IMR-90 (cell line): ENCODE measurements around the gene TACR2. TPM values are rescaled to one million over a fixed set of nuclear protein-coding genes. Genes with fewer than 3 reads are reported as not detected.

ENCODE experiments used
- ATAC-seq: fragments of 200-7000 bp; cut with Tn5 transposase; 2 replicates; pipeline ENCODE4 v1.9.1; 2020; ENCODE audit warnings: low read depth, mild to moderate bottlenecking, moderate library complexity
- BruUV-seq: library from RNA; stranded (reverse); fragments of 400-500 nt; replicated peaks from 2 replicates; lab custom pipeline; 2021; lab: Mats Ljungman, UMichigan
- CTCF ChIA-PET: fragments of 300-600 bp; formaldehyde crosslinking; extraction: SDS; loops from one replicate; lab custom pipeline; 2021; ENCODE audit warnings: antibody characterized with exemption; lab: Yijun Ruan, JAX
- POLR2A ChIA-PET: fragments of 300-600 bp; sonication (Branson Sonifier 250); formaldehyde crosslinking; loops from one replicate; lab custom pipeline; 2022; ENCODE audit warnings: antibody characterized with exemption; ENCODE audit not compliant: unreplicated experiment; lab: Charles Lee
- DNase-seq: peaks from one replicate; pipeline ENCODE4 v3.0.0; 2013
- H2AFZ ChIP-seq: replicated peaks from 2 replicates; pipeline ENCODE3; 2013; ENCODE audit warnings: low read length, mild to moderate bottlenecking; ENCODE audit not compliant: poor library complexity
- H2AK5ac ChIP-seq: 2 replicates; pipeline ENCODE4 v1.6.1; 2013; ENCODE audit warnings: low read depth, low read length, inconsistent platforms
- H2AK9ac ChIP-seq: replicated peaks from 2 replicates; pipeline ENCODE3; 2013; ENCODE audit warnings: mild to moderate bottlenecking, low read depth, low read length, moderate library complexity; ENCODE audit not compliant: poor library complexity
- H2BK120ac ChIP-seq: 2 replicates; pipeline ENCODE4 v1.6.1; 2013; ENCODE audit warnings: low read depth, low read length, inconsistent platforms
- H2BK15ac ChIP-seq: 3 replicates; pipeline ENCODE4 v1.6.1; 2013; ENCODE audit warnings: low read depth, low read length, inconsistent platforms
- H2BK20ac ChIP-seq: 2 replicates; pipeline ENCODE4 v1.6.1; 2013; ENCODE audit warnings: low read depth, mild to moderate bottlenecking, inconsistent platforms, low read length, moderate library complexity
- H2BK5ac ChIP-seq: 2 replicates; pipeline ENCODE4 v1.6.1; 2013; ENCODE audit warnings: mild to moderate bottlenecking, low read depth, low read length, inconsistent platforms; ENCODE audit not compliant: poor library complexity, severe bottlenecking
- H3K14ac ChIP-seq: replicated peaks from 2 replicates; pipeline ENCODE4 v1.6.1; 2013; ENCODE audit warnings: low read depth, low read length, inconsistent platforms
- H3K18ac ChIP-seq: 2 replicates; pipeline ENCODE4 v1.6.1; 2013; ENCODE audit warnings: low read depth, low read length, control low read depth
- H3K23ac ChIP-seq: 2 replicates; pipeline ENCODE4 v1.6.1; 2013; ENCODE audit warnings: low read depth, low read length, inconsistent platforms
- H3K27ac ChIP-seq: 2 replicates; pipeline ENCODE4 v1.5.1; 2013; ENCODE audit warnings: mild to moderate bottlenecking, control low read depth, low read length; ENCODE audit not compliant: insufficient read depth
- H3K27me3 ChIP-seq: 2 replicates; pipeline ENCODE4 v1.6.1; 2013; ENCODE audit warnings: low read length; ENCODE audit not compliant: control insufficient read depth, insufficient read depth
- H3K36me3 ChIP-seq: 2 replicates; pipeline ENCODE4 v1.6.1; 2013; ENCODE audit warnings: low read length, mixed read lengths; ENCODE audit not compliant: control insufficient read depth, insufficient read depth
- H3K4ac ChIP-seq: 2 replicates; pipeline ENCODE4 v1.6.1; 2013; ENCODE audit warnings: low read depth, low read length, inconsistent platforms
- H3K4me1 ChIP-seq: 2 replicates; pipeline ENCODE4 v1.6.1; 2013; ENCODE audit warnings: low read length, mixed read lengths; ENCODE audit not compliant: control insufficient read depth, insufficient read depth
- H3K4me2 ChIP-seq: 2 replicates; pipeline ENCODE4 v1.6.1; 2013; ENCODE audit warnings: low read depth, mild to moderate bottlenecking, control low read depth, low read length, moderate library complexity
- H3K4me3 ChIP-seq: 2 replicates; pipeline ENCODE4 v1.5.1; 2013; ENCODE audit warnings: low read depth, mild to moderate bottlenecking, control low read depth, low read length, moderate library complexity; ENCODE audit not compliant: insufficient read depth
- H3K56ac ChIP-seq: 2 replicates; pipeline ENCODE4 v1.6.1; 2013; ENCODE audit warnings: low read length, inconsistent platforms; ENCODE audit not compliant: insufficient read depth; ENCODE audit errors: extremely low read depth
- H3K79me1 ChIP-seq, 2 experiments: 2 replicates each; pipeline ENCODE4 v1.6.1; 2013; ENCODE audit warnings: low read length in 2 of 2, inconsistent platforms in 1 of 2, low read depth in 1 of 2
- H3K9ac ChIP-seq: 2 replicates; pipeline ENCODE4 v1.6.1; 2013; ENCODE audit warnings: low read depth, low read length, control low read depth
- H3K9me1 ChIP-seq: 2 replicates; pipeline ENCODE4 v1.6.1; 2013; ENCODE audit warnings: low read length, inconsistent platforms; ENCODE audit not compliant: insufficient read depth
- H3K9me3 ChIP-seq: 2 replicates; pipeline ENCODE4 v1.6.1; 2013; ENCODE audit warnings: low read length; ENCODE audit not compliant: control insufficient read depth, insufficient read depth
- H4K20me1 ChIP-seq: 2 replicates; pipeline ENCODE4 v1.6.1; 2013; ENCODE audit warnings: low read length, inconsistent platforms; ENCODE audit not compliant: insufficient read depth
- H4K5ac ChIP-seq: 2 replicates; pipeline ENCODE4 v1.6.1; 2013; ENCODE audit warnings: mild to moderate bottlenecking, low read depth, low read length, control low read depth
- H4K8ac ChIP-seq, 2 experiments: 2 replicates each; pipeline ENCODE4 v1.6.1; 2013; ENCODE audit warnings: low read depth in 2 of 2, low read length in 2 of 2, control low read depth in 1 of 2, inconsistent platforms in 1 of 2
- H4K91ac ChIP-seq: 2 replicates; pipeline ENCODE4 v1.6.1; 2013; ENCODE audit warnings: low read depth, low read length, inconsistent platforms; ENCODE audit not compliant: insufficient read depth
- BHLHE40 ChIP-seq: fragments of 150-350 bp; IDR thresholded peaks from 2 replicates; pipeline ENCODE4 v1.6.1; 2016; ENCODE audit warnings: mild to moderate bottlenecking, low read depth, low read length
- CHD1 ChIP-seq: IDR thresholded peaks from 2 replicates; pipeline ENCODE4 v1.6.1; 2012; ENCODE audit warnings: low read depth, low read length, improper control_type of control experiment
- MAFK ChIP-seq: IDR thresholded peaks from 2 replicates; pipeline ENCODE4 v1.6.1; 2012; ENCODE audit warnings: low read depth, low read length, improper control_type of control experiment
- MAZ ChIP-seq: IDR thresholded peaks from 2 replicates; pipeline ENCODE4 v1.6.1; 2012; ENCODE audit warnings: low read depth, mild to moderate bottlenecking, low read length, improper control_type of control experiment, moderate library complexity, borderline replicate concordance
- POLR2A ChIP-seq: IDR thresholded peaks from 2 replicates; pipeline ENCODE4 v1.6.1; 2012; ENCODE audit warnings: mild to moderate bottlenecking, low read depth, low read length
- RCOR1 ChIP-seq: IDR thresholded peaks from 2 replicates; pipeline ENCODE4 v1.6.1; 2012; ENCODE audit warnings: mild to moderate bottlenecking, low read length, improper control_type of control experiment; ENCODE audit not compliant: insufficient replicate concordance
- RFX5 ChIP-seq: IDR thresholded peaks from 2 replicates; pipeline ENCODE4 v1.8.0; 2012; ENCODE audit warnings: low read depth, mild to moderate bottlenecking, low read length, moderate library complexity
- whole genome bisulfite sequencing, 2 experiments: methylation state at CpG; one replicate each; pipeline versions ENCODE4 v1.1.5 to v1.1.7; 2013; ENCODE audit warnings: missing lambda C conversion rate in 2 of 2; ENCODE audit not compliant: insufficient read length in 1 of 2; ENCODE audit errors: extremely low coverage in 2 of 2; 5-methylcytosine and 5-hydroxymethylcytosine counted together
- dilution Hi-C: fragments of 300-500 bp; cut with HindIII; formaldehyde crosslinking; loops from one replicate; pipeline ENCODE4 v1.14.3; 2018; ENCODE audit warnings: low sequenced_read_pairs; ENCODE audit not compliant: unreplicated experiment
- in situ Hi-C: fragments of 300-500 bp; cut with MboI; formaldehyde crosslinking; loops from 3 replicates; pipeline ENCODE4 v1.14.3; 2019; ENCODE audit warnings: low sequenced_read_pairs, inconsistent platforms, mixed read lengths
- intact Hi-C: fragments of 100-400 bp; cut with micrococcal nuclease; formaldehyde crosslinking; loops from 2 replicates; pipeline ENCODE4 v1.10.0; 2022
- polyA plus RNA-seq, 3 experiments: library from polyadenylated mRNA; depleted of rRNA; stranded (reverse); fragments of >200 nt; gene quantifications; 2 replicates each; pipeline ENCODE4 v1.2.3, GENCODE V29; 2012; ENCODE audit warnings: low replicate concordance in 1 of 3
- total RNA-seq: library from RNA; depleted of rRNA; stranded (reverse); fragments of >200 nt; gene quantifications from 2 replicates; pipeline ENCODE4 v1.2.3, GENCODE V29; 2012
- TF ChIP-seq, protein P1 (sequence below): fragments of 150-350 bp; IDR thresholded peaks from 2 replicates; pipeline ENCODE4 v1.6.1; 2017; ENCODE audit warnings: mild to moderate bottlenecking, antibody characterized with exemption, low read length, low read depth

Gene TACR2
- total and polyA plus RNA-seq, 2 of the 4 experiments (the other 2 are of a cell fraction), result not detected

DNA sequence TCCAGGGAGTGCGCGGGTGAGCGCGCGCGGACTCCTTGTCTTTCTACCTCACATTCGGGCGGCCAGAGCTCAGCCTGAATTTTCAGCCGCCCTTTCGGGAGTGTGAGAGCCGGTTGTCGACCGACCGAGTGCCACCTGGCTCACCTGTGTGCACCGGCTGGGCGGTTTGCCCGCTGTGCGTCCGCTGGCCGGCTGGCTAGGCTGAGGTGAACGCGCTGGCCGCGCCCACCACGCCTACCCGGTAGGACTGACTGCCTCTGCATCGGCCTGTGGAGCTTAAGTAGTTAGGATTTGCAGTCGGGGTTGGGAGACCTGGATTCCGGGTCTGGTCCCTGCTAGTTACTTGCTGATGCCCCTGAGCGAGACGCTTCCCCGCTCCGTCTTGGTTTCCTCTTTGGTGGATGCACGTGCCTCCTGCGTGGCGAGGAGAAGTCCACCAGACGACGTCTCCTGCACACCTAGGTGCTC, 35.1 kb upstream of the TACR2 start:
- Histone ChIP-seq H4K8ac (no peak overlapping the region), H4K20me1 (no peaks in the 10 kb centered on the region), H3K9ac (no peak overlapping the region), H3K4me3 (peak overlapping the region; percentile 43), H3K4me2 (peak overlapping the region; percentile 70), H2BK15ac (no peak overlapping the region), H3K23ac (no peak overlapping the region; the same call in 1 of the 2 replicates), H2BK20ac (no peak overlapping the region), H3K9me1 (peaks cover 4% of the 10 kb centered on the region), H4K5ac (no peak overlapping the region), H3K27me3 (peaks cover 16% of the 10 kb centered on the region), H3K14ac (no peak overlapping the region), H3K4me1 (peaks cover 5% of the 10 kb centered on the region), H3K18ac (no peak overlapping the region), H2AK5ac (no peak overlapping the region), H2BK120ac (no peak overlapping the region), H4K91ac (no peak overlapping the region), H3K4ac (no peak overlapping the region), H3K27ac (no peak overlapping the region), H2AFZ (peak overlapping the region; percentile 74), H2AK9ac (peak overlapping the region; percentile 20), H3K79me1 (no peaks in the 10 kb centered on the region), H3K56ac (no peak overlapping the region), H3K9me3 (no peaks in the 10 kb centered on the region), H2BK5ac (no peak overlapping the region), H3K36me3 (no peaks in the 10 kb centered on the region)
- in situ Hi-C loops (no loop called here), intact Hi-C loops (no loop called here), dilution Hi-C loops (no loop called here)
- DNase-seq (no peak), ATAC-seq (peak; percentile 25; the same call in 1 of the 2 replicates)
- ChIA-PET POLR2A (no interaction called here), CTCF (no interaction called here)
- WGBS, 2 experiments, result 7% methylated on average over 16 of the region's 38 CpGs; no CpG with 5 or more reads in 1 of the 2 experiments
- TF ChIP-seq BHLHE40 (no peak), MAZ (no peak), POLR2A (no peak), MAFK (no peak), CHD1 (no peak), RCOR1 (no peak), RFX5 (no peak)
- TF ChIP-seq, protein P1, sequence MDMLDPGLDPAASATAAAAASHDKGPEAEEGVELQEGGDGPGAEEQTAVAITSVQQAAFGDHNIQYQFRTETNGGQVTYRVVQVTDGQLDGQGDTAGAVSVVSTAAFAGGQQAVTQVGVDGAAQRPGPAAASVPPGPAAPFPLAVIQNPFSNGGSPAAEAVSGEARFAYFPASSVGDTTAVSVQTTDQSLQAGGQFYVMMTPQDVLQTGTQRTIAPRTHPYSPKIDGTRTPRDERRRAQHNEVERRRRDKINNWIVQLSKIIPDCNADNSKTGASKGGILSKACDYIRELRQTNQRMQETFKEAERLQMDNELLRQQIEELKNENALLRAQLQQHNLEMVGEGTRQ, result no peak
- no TSS peak for BruUV-seq
